OCI-LY3 (cell line): ENCODE measurements around the gene GSAP.

ENCODE experiments used
- H2AFZ ChIP-seq: fragments of 200-600, 300-600 bp; shearing (Covaris generic); 2 replicates; pipeline ENCODE4 v1.6.0; 2014; ENCODE audit warnings: antibody characterized with exemption, low read depth, low read length
- H3K27ac ChIP-seq: fragments of 200-600, 300-600 bp; sonication (generic); 2 replicates; pipeline ENCODE4 v1.5.1; 2014; ENCODE audit warnings: mild to moderate bottlenecking, low read length, moderate library complexity, mixed read lengths
- H3K27me3 ChIP-seq: fragments of 200-600, 300-600 bp; sonication (generic); 2 replicates; pipeline ENCODE4 v1.6.1; 2014; ENCODE audit warnings: low read depth, low read length, mixed read lengths
- H3K36me3 ChIP-seq: fragments of 200-600, 300-600 bp; sonication (generic); replicated peaks from 2 replicates; pipeline ENCODE3; 2014; ENCODE audit warnings: low read depth, low read length, mixed read lengths
- H3K4me1 ChIP-seq: fragments of 300-600, 200-600 bp; sonication (generic); 2 replicates; pipeline ENCODE4 v1.6.1; 2014; ENCODE audit warnings: low read length, mixed read lengths
- H3K4me2 ChIP-seq: fragments of 200-600, 300-600 bp; sonication (generic); 2 replicates; pipeline ENCODE4 v1.6.1; 2014; ENCODE audit warnings: low read length, mixed read lengths
- H3K4me3 ChIP-seq: fragments of 300-600, 200-600 bp; sonication (generic); 2 replicates; pipeline ENCODE4 v1.5.1; 2014; ENCODE audit warnings: antibody characterized with exemption, mild to moderate bottlenecking, low read length, moderate library complexity
- H3K79me2 ChIP-seq: fragments of 300-600, 200-600 bp; shearing (Covaris generic); 2 replicates; pipeline ENCODE4 v1.6.1; 2014; ENCODE audit warnings: mild to moderate bottlenecking, low read length, mixed read lengths
- H3K9ac ChIP-seq: fragments of 300-600, 200-600 bp; shearing (Covaris generic); 2 replicates; pipeline ENCODE4 v1.6.0; 2014; ENCODE audit warnings: mild to moderate bottlenecking, low read length, moderate library complexity
- H3K9me3 ChIP-seq: fragments of 200-600, 300-600 bp; shearing (Covaris generic); 2 replicates; pipeline ENCODE4 v1.6.1; 2014; ENCODE audit warnings: low read length, mixed read lengths; ENCODE audit not compliant: insufficient read depth
- H4K20me1 ChIP-seq: fragments of 200-600, 300-600 bp; sonication (generic); 2 replicates; pipeline ENCODE4 v1.6.1; 2016; ENCODE audit warnings: low read length, mixed read lengths; ENCODE audit not compliant: insufficient read depth
- CTCF ChIP-seq: fragments of 200-600, 300-600 bp; sonication (generic); IDR thresholded peaks from 2 replicates; pipeline ENCODE4 v1.5.1; 2014; ENCODE audit warnings: antibody characterized with exemption, low read length, low read depth
- EZH2phosphoT487 ChIP-seq: fragments of 200-600 bp; shearing (Covaris generic); IDR thresholded peaks from 2 replicates; pipeline ENCODE4 v1.6.1; 2018; ENCODE audit warnings: antibody characterized with exemption, mixed run types, low read depth

GSAP gene

DNA sequence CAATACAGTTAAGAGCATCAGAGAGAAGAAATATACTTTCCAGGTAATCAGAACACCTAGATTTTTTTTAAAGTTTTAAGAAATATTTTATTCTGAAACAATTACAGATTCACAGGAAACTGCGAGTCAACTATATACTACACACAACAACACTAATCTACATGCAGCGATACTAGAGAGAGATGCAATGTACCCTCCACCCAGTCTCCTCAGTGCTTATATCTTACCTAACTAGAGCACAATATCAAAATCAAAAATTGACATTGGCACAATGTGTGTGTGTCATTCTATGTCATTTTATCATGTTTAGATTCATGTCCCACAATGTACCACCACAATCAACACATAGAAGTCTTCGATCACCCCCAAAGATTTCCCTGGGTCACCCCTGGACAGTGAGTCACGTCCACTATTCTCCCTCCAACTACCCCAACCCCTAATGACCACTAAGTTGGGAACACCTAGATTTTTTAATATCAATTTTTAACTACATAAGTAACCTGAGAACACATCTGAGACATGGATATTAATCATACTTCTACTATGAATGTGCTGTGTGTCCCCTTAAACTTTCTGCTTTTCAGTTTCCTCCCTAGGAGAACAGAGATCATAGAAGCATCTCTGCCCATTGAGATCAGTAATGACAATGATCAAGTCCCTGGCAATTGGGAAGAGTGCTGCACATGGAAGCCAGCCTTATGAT, 86.5 kb downstream of the GSAP start:
- peak overlapping the region; percentile 99 for H3K4me2 ChIP-seq
- no peaks in the 10 kb centered on the region for H3K36me3 ChIP-seq
- peak overlapping the region; percentile 94 for H3K27ac ChIP-seq
- no peaks in the 10 kb centered on the region for H3K27me3 ChIP-seq
- peak overlapping the region; percentile 73 for H3K9ac ChIP-seq
- H2AFZ ChIP-seq: no peak overlapping the region
- H3K79me2 ChIP-seq: no peaks in the 10 kb centered on the region
- peaks cover 60% of the 10 kb centered on the region for H3K4me1 ChIP-seq
- TF ChIP-seq EZH2phosphoT487 (no peak), CTCF (no peak)
- no peaks in the 10 kb centered on the region for H3K9me3 ChIP-seq
- peak overlapping the region; percentile 66 for H3K4me3 ChIP-seq
- H4K20me1 ChIP-seq: no peaks in the 10 kb centered on the region

DNA sequence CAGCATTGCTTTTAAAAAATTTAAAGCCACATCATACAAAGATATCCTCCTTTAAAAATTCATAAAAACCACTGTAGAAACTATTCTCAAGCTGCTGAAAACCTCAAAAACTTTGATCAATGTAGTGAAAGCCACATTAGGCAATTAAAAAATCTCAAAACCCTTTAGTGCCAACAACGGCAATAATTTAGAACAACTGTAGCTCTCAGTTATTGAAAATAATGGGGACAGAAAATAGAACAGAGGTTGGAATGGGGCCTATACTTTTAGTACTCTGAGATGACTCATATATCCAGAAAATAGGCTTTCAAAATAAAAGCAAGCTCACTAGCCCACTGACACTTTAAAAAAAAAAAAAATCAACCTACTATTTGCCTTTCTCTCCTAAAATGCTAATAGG, 87.5 kb downstream of the GSAP start:
- no peak overlapping the region for H3K27ac ChIP-seq
- H3K4me1 ChIP-seq: peaks cover 60% of the 10 kb centered on the region
- peak overlapping the region; percentile 99 for H3K4me2 ChIP-seq
- no peak overlapping the region for H2AFZ ChIP-seq
- H3K27me3 ChIP-seq: no peaks in the 10 kb centered on the region
- peak overlapping the region; percentile 8; the same call in 1 of the 2 replicates for H3K9ac ChIP-seq
- H3K79me2 ChIP-seq: no peaks in the 10 kb centered on the region
- H3K9me3 ChIP-seq: no peaks in the 10 kb centered on the region
- H3K4me3 ChIP-seq: no peak overlapping the region
- TF ChIP-seq EZH2phosphoT487 (no peak), CTCF (no peak)
- no peaks in the 10 kb centered on the region for H3K36me3 ChIP-seq
- no peaks in the 10 kb centered on the region for H4K20me1 ChIP-seq

- Histone ChIP-seq H3K36me3 (no peaks in the 10 kb centered on the region), H3K9me3 (no peaks in the 10 kb centered on the region), H3K27me3 (no peaks in the 10 kb centered on the region), H2AFZ (no peak overlapping the region; the same call in 1 of the 2 replicates), H3K4me2 (peak overlapping the region; percentile 99), H4K20me1 (no peaks in the 10 kb centered on the region), H3K4me1 (peaks cover 60% of the 10 kb centered on the region), H3K27ac (no peak overlapping the region), H3K4me3 (no peak overlapping the region), H3K9ac (peak overlapping the region; percentile 8; the same call in 1 of the 2 replicates), H3K79me2 (no peaks in the 10 kb centered on the region)
- TF ChIP-seq EZH2phosphoT487: no peak
- no peak for TF ChIP-seq CTCF
Observed at GRCh38 chr7:77327932-77328628, 88.1 kb downstream of the GSAP start.
